Progenitor cell of endocrine pancreas (in vitro differentiated cells): ENCODE measurements around the gene CSNK1G2. TPM values are rescaled to one million over a fixed set of nuclear protein-coding genes. Genes with fewer than 3 reads are reported as not detected.

Source experiments
- DNase-seq: peaks from one replicate; pipeline ENCODE4 v3.0.0; 2021; ENCODE audit warnings: low spot score; ENCODE audit not compliant: unreplicated experiment
- H3K27ac Mint-ChIP-seq: 2 replicates; pipeline ENCODE4 v1.8.0; 2021; ENCODE audit warnings: mild to moderate bottlenecking, moderate library complexity, mixed read lengths
- H3K27me3 Mint-ChIP-seq: 2 replicates; pipeline ENCODE4 v1.8.0; 2021; ENCODE audit warnings: mixed read lengths
- H3K36me3 Mint-ChIP-seq: 2 replicates; pipeline ENCODE4 v1.8.0; 2022; ENCODE audit warnings: mixed read lengths; ENCODE audit not compliant: insufficient read depth
- H3K4me1 Mint-ChIP-seq: 2 replicates; pipeline ENCODE4 v1.8.0; 2021; ENCODE audit warnings: low read depth, mixed read lengths
- H3K4me3 Mint-ChIP-seq: 2 replicates; pipeline ENCODE4 v1.8.0; 2021; ENCODE audit warnings: low read depth, mild to moderate bottlenecking, moderate library complexity, mixed read lengths
- H3K9me3 Mint-ChIP-seq: 2 replicates; pipeline ENCODE4 v1.8.0; 2021; ENCODE audit warnings: low read depth, mixed read lengths
- CTCF ChIP-seq: fragments of 200-600 bp; sonication (generic); IDR thresholded peaks from one replicate; pipeline ENCODE4 v1.5.0; 2021; ENCODE audit warnings: antibody characterized with exemption, mild to moderate bottlenecking; ENCODE audit not compliant: unreplicated experiment
- long read RNA-seq: library from polyadenylated mRNA; unstranded; transcript quantifications from one replicate; pipeline ENCODE4 v2.0.0, GENCODE V29; 2020
- total RNA-seq: library from RNA; stranded (reverse); gene quantifications from 2 replicates; pipeline ENCODE4 v1.2.1, GENCODE V29; 2021

CSNK1G2 gene
- 96.8 and 103 TPM in 2 replicates for total RNA-seq
- long read RNA-seq = 0 reads

- Mint-ChIP-seq H3K4me3 (peak within 1 kb of the TSS; percentile 92), H3K9me3 (no peaks in the 10 kb centered on the region), H3K36me3 (no peaks in the 10 kb centered on the region), H3K27ac (peak within 1 kb of the TSS; percentile 98), H3K4me1 (peaks cover 16% of the 10 kb centered on the region), H3K27me3 (no peaks in the 10 kb centered on the region)
- DNase-seq = no peak
- TF ChIP-seq CTCF = peak; percentile 14
These were observed at the start of gene CSNK1G2 for GRCh38 chr19:1941146-1942077. Gene CSNK1G2, plus strand, starts transcription at chr19:1941172. Its CDS starts 28,601 bp downstream, at chr19:1969773.

GRCh38 chr19:1893791-1894190 lies 47.2 kb upstream of the CSNK1G2 start:
- Mint-ChIP-seq H3K4me1 (peaks cover 4% of the 10 kb centered on the region), H3K27me3 (no peaks in the 10 kb centered on the region), H3K4me3 (no peak overlapping the region), H3K9me3 (no peaks in the 10 kb centered on the region), H3K27ac (peak overlapping the region; percentile 92), H3K36me3 (no peaks in the 10 kb centered on the region)
- no peak for TF ChIP-seq CTCF
- no peak for DNase-seq

DNA sequence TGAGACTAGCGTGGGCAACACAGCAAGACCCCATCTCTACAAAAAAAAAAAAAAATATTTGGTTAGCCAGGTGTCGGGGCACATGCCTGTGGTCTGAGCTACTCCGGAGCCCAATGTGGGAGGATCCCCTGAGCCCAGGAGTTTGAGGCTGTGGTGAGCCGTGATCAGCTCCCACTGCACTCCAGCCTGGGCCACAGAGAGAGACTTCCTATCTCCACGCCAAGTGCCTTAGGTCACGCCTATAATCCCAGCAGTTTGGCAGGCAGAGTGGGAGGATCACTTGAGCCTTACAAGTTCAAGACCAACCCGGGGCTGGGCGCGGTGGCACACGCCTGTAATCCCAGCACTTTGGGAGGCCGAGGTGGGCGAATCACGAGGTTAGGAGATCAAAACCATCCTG lies 44.5 kb upstream of the CSNK1G2 start:
- H3K27me3 Mint-ChIP-seq = no peaks in the 10 kb centered on the region
- DNase-seq = no peak
- H3K4me3 Mint-ChIP-seq = no peak overlapping the region
- no peak overlapping the region for H3K27ac Mint-ChIP-seq
- no peaks in the 10 kb centered on the region for H3K36me3 Mint-ChIP-seq
- peaks cover 4% of the 10 kb centered on the region for H3K4me1 Mint-ChIP-seq
- H3K9me3 Mint-ChIP-seq = no peaks in the 10 kb centered on the region
- TF ChIP-seq CTCF = no peak

- Mint-ChIP-seq H3K27me3 (no peaks in the 10 kb centered on the region), H3K4me1 (peaks cover 14% of the 10 kb centered on the region), H3K27ac (no peak overlapping the region), H3K4me3 (no peak overlapping the region), H3K9me3 (no peaks in the 10 kb centered on the region), H3K36me3 (no peaks in the 10 kb centered on the region)
- no peak for DNase-seq
- no peak for TF ChIP-seq CTCF
These were observed 39.0 kb upstream of the CSNK1G2 start for GRCh38 chr19:1901940-1902404.

DNA sequence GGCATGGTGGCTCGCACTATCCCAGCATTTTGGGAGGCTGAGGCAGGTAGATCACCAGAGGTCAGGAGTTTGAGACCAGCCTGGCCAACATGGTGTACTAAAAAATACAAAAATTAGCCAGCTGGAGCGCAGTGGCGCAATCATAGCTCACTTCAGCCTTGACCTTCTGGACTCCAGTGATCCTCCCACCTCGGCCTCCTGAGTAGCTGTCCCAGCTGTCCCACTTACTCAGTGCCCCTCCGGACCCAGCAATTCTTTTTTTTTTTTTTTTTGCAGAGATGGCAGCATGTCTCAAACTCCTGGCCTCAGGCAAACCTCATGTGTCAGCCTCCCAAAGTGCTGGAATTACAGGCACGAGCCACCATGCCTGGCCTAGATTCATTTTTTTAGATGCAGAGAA lies 38.0 kb upstream of the CSNK1G2 start:
- no peak for TF ChIP-seq CTCF
- Mint-ChIP-seq H3K4me1 (peaks cover 10% of the 10 kb centered on the region), H3K36me3 (no peaks in the 10 kb centered on the region), H3K4me3 (no peak overlapping the region), H3K9me3 (no peaks in the 10 kb centered on the region), H3K27ac (no peak overlapping the region), H3K27me3 (no peaks in the 10 kb centered on the region)
- DNase-seq = no peak
